Measurements from ENCODE around the gene TTC21B.

DNA sequence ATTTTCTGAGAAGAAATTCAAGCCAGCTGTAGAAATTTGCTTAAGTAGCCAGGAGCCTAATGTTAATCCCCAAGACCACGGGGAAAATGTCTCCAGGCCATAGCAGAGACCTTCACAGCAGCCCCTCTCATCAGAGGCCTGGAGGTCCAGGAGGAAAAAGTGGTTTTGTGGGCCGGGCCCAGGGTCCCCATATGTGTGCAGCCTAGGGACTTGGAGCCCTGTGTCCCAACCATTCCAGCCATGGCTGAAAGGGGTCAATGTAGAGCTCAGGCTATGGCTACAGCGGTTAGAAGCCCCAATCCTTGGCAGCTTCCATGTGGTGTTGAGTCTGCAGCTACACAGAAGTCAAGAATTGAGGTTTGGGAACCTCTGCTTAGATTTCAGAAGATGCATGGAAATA is 14.2 kb upstream of the TTC21B start:
- TF ChIP-seq POLR2AphosphoS5 (IDR thresholded peaks at IDR 0.05; ENCODE audit: low read depth, low read length): no peak
- TF ChIP-seq, protein P1, sequence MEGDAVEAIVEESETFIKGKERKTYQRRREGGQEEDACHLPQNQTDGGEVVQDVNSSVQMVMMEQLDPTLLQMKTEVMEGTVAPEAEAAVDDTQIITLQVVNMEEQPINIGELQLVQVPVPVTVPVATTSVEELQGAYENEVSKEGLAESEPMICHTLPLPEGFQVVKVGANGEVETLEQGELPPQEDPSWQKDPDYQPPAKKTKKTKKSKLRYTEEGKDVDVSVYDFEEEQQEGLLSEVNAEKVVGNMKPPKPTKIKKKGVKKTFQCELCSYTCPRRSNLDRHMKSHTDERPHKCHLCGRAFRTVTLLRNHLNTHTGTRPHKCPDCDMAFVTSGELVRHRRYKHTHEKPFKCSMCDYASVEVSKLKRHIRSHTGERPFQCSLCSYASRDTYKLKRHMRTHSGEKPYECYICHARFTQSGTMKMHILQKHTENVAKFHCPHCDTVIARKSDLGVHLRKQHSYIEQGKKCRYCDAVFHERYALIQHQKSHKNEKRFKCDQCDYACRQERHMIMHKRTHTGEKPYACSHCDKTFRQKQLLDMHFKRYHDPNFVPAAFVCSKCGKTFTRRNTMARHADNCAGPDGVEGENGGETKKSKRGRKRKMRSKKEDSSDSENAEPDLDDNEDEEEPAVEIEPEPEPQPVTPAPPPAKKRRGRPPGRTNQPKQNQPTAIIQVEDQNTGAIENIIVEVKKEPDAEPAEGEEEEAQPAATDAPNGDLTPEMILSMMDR (IDR thresholded peaks at IDR 0.05; ENCODE audit: control extremely low read depth in 1 of 3, insufficient read depth in 1 of 3, low read depth in 1 of 3, low read length in 3 of 3): no peak
- no peak for TF ChIP-seq TAF7 (optimal IDR thresholded peaks at IDR 0.05; ENCODE audit: borderline replicate concordance, low read depth, low read length)
- no peak for TF ChIP-seq TBP (IDR thresholded peaks at IDR 0.05; ENCODE audit: low read depth, low read length)
- no peak for TF ChIP-seq EZH2 (IDR thresholded peaks at IDR 0.05; ENCODE audit: low read depth, low read length, severe bottlenecking)
- no peak for TF ChIP-seq CEBPB (IDR thresholded peaks at IDR 0.05; ENCODE audit: low read depth, low read length)
- TF ChIP-seq JUND (IDR thresholded peaks at IDR 0.05; ENCODE audit: low read length): no peak
- no peak for TF ChIP-seq EP300 (IDR thresholded peaks at IDR 0.05; ENCODE audit: borderline replicate concordance in 1 of 2, low read depth in 2 of 2, low read length in 2 of 2)
- TF ChIP-seq TEAD4 (IDR thresholded peaks at IDR 0.05; ENCODE audit: low read depth, low read length): no peak
- TF ChIP-seq NRF1 (IDR thresholded peaks at IDR 0.05; ENCODE audit: low read depth, low read length): no peak
- TF ChIP-seq POLR2A (IDR thresholded peaks at IDR 0.05; ENCODE audit: control extremely low read depth in 1 of 2, low read depth in 2 of 2, low read length in 2 of 2): no peak
- TF ChIP-seq GTF2F1 (IDR thresholded peaks at IDR 0.05; ENCODE audit: borderline replicate concordance, low read depth, low read length): no peak
- TF ChIP-seq, protein P2, sequence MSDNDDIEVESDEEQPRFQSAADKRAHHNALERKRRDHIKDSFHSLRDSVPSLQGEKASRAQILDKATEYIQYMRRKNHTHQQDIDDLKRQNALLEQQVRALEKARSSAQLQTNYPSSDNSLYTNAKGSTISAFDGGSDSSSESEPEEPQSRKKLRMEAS (IDR thresholded peaks at IDR 0.05): no peak
